ENCODE measurements around the gene PLXNB2. TPM values are rescaled to one million over a fixed set of nuclear protein-coding genes. Genes with fewer than 3 reads are reported as not detected.

Gene PLXNB2
- polyA plus RNA-seq, 1 of the 3 experiments (the other 2 are of a cell fraction), result 108 TPM

- no peak overlapping the region for H3K27ac ChIP-seq (ENCODE audit: low read depth in 2 of 2, low read length in 1 of 2)
- no peaks in the 10 kb centered on the region for H3K9me2 ChIP-seq
- H3K9me3 ChIP-seq, result no peaks in the 10 kb centered on the region
- peaks cover 99% of the 10 kb centered on the region for H3K79me2 ChIP-seq (ENCODE audit: insufficient read depth)
- peaks cover 30 to 36% of the 10 kb centered on the region in 2 experiments; a peak in 3 of 4 replicates for H3K4me1 ChIP-seq (ENCODE audit: control insufficient read depth in 1 of 2, insufficient read depth in 2 of 2, low read depth in 1 of 2, low read length in 1 of 2)
- H3K36me3 ChIP-seq (replicated peaks in 1 of 2; ENCODE audit: control insufficient read depth in 1 of 2, insufficient read depth in 2 of 2, low read length in 1 of 2), result peaks cover 0 to 8% of the 10 kb centered on the region in 2 experiments
- TF ChIP-seq CHD2 (IDR thresholded peaks at IDR 0.05; ENCODE audit: low read length, partially characterized antibody) (no peak), TAF1 (IDR thresholded peaks at IDR 0.05; ENCODE audit: borderline replicate concordance, low read depth, low read length) (no peak), RAD21 (IDR thresholded peaks at IDR 0.05; ENCODE audit: low read length) (no peak), CTCF (IDR thresholded peaks at IDR 0.05) (no peak), MXI1 (IDR thresholded peaks at IDR 0.05; ENCODE audit: low read depth, low read length) (no peak), NRF1 (IDR thresholded peaks at IDR 0.05; ENCODE audit: low read depth, low read length) (no peak), FOSL2 (IDR thresholded peaks at IDR 0.05; ENCODE audit: borderline replicate concordance, low read depth) (no peak), NFIC (IDR thresholded peaks at IDR 0.05; ENCODE audit: borderline replicate concordance) (no peak)
- H3F3A ChIP-seq (replicated peaks; ENCODE audit: insufficient read depth), result peaks cover 9% of the 10 kb centered on the region
- DNase-seq, result no peak
- 90% methylated on average over 29 of the region's 59 CpGs for WGBS (ENCODE audit: low lambda C conversion rate)
- H3K9ac ChIP-seq, result no peak overlapping the region
- ChIA-PET CTCF (interaction anchor here (0.6 to 1.4 kb wide), 4 partner anchors 22 to 153 kb away, joined by 4 to 6 read pairs (median 4); no protein-coding TSS in a partner anchor), POLR2A (no interaction called here)
- H3K27me3 ChIP-seq (ENCODE audit: insufficient read depth), result no peaks in the 10 kb centered on the region
- H2AFZ ChIP-seq (ENCODE audit: low read depth), result no peak overlapping the region
- no peak overlapping the region for H3K4me2 ChIP-seq
- H3K4me3 ChIP-seq (ENCODE audit: low read depth in 2 of 2, low read length in 1 of 2), result no peak overlapping the region
- H4K20me1 ChIP-seq (ENCODE audit: insufficient read depth), result peaks cover 93% of the 10 kb centered on the region
Observed at GRCh38 chr22:50298937-50299784, 8.3 kb downstream of the PLXNB2 start.

GRCh38 chr22:50298266-50298637, 9.2 kb downstream of the PLXNB2 start:
- H3F3A ChIP-seq (replicated peaks; ENCODE audit: insufficient read depth), result peaks cover 13% of the 10 kb centered on the region
- H3K9me3 ChIP-seq, result no peaks in the 10 kb centered on the region
- 85% methylated on average over 4 of the region's 4 CpGs for WGBS (ENCODE audit: low lambda C conversion rate)
- peaks cover 99% of the 10 kb centered on the region for H3K79me2 ChIP-seq (ENCODE audit: insufficient read depth)
- H3K4me2 ChIP-seq, result no peak overlapping the region
- ChIA-PET CTCF (interaction anchor here (1.1 to 1.4 kb wide), 3 partner anchors 22 to 28 kb away, joined by 4 to 6 read pairs (median 4); no protein-coding TSS in a partner anchor), POLR2A (no interaction called here)
- no peak overlapping the region for H3K9ac ChIP-seq
- peaks cover 29 to 30% of the 10 kb centered on the region in 2 experiments; a peak in 3 of 4 replicates for H3K4me1 ChIP-seq (ENCODE audit: control insufficient read depth in 1 of 2, insufficient read depth in 2 of 2, low read depth in 1 of 2, low read length in 1 of 2)
- H3K9me2 ChIP-seq, result no peaks in the 10 kb centered on the region
- peaks cover 0 to 4% of the 10 kb centered on the region in 2 experiments for H3K36me3 ChIP-seq (replicated peaks in 1 of 2; ENCODE audit: control insufficient read depth in 1 of 2, insufficient read depth in 2 of 2, low read length in 1 of 2)
- H3K4me3 ChIP-seq (ENCODE audit: low read depth in 2 of 2, low read length in 1 of 2), result no peak overlapping the region
- TF ChIP-seq GATA2 (CRISPR knock-in tag; IDR thresholded peaks at IDR 0.05) (no peak), RCOR1 (IDR thresholded peaks at IDR 0.05; ENCODE audit: low read length) (no peak), REST (IDR thresholded peaks at IDR 0.05; ENCODE audit: low read depth, low read length) (no peak), YY1 (IDR thresholded peaks at IDR 0.05; ENCODE audit: low read depth) (no peak), FOSL2 (IDR thresholded peaks at IDR 0.05; ENCODE audit: borderline replicate concordance, low read depth) (no peak), SMC3 (IDR thresholded peaks at IDR 0.05; ENCODE audit: low read depth, low read length) (no peak), POLR2AphosphoS5 (IDR thresholded peaks at IDR 0.05; ENCODE audit: low read depth, low read length) (no peak), PBX3 (IDR thresholded peaks at IDR 0.05) (no peak)
- no peaks in the 10 kb centered on the region for H3K27me3 ChIP-seq (ENCODE audit: insufficient read depth)
- no peak overlapping the region for H3K27ac ChIP-seq (ENCODE audit: low read depth in 2 of 2, low read length in 1 of 2)
- no peak for DNase-seq
- peaks cover 93% of the 10 kb centered on the region for H4K20me1 ChIP-seq (ENCODE audit: insufficient read depth)
- no peak overlapping the region for H2AFZ ChIP-seq (ENCODE audit: low read depth)

Data from SK-N-SH (cell line).